IPS-18c (cell line): Measurements from ENCODE around the gene FILIP1.
A peak's percentile ranks its signal among the peaks of the same experiment; 100 is the strongest.

Source experiments
- H3K4me3 ChIP-seq: 2 replicates; pipeline ENCODE4 v1.7.0; 2013; ENCODE audit warnings: low read depth, mild to moderate bottlenecking, low read length, moderate library complexity; ENCODE audit not compliant: insufficient read depth
- H3K9me3 ChIP-seq: one replicate; pipeline ENCODE4 v1.6.1; 2013; ENCODE audit warnings: mild to moderate bottlenecking, low read length, moderate library complexity; ENCODE audit not compliant: control insufficient read depth, insufficient read depth

The FILIP1 gene

GRCh38 chr6:75348882-75349261 lies 144.7 kb downstream of the FILIP1 start:
- no peak overlapping the region for H3K4me3 ChIP-seq

GRCh38 chr6:75347898-75348610 lies 145.5 kb downstream of the FILIP1 start:
- H3K4me3 ChIP-seq = no peak overlapping the region

More at GRCh38 chr6:75348882-75349261, 144.7 kb downstream of the FILIP1 start:
- no peaks in the 10 kb centered on the region for H3K9me3 ChIP-seq

GRCh38 chr6:75345413-75345812 lies 148.2 kb downstream of the FILIP1 start:
- no peak overlapping the region for H3K4me3 ChIP-seq
- no peaks in the 10 kb centered on the region for H3K9me3 ChIP-seq

More at GRCh38 chr6:75347898-75348610, 145.5 kb downstream of the FILIP1 start:
- H3K9me3 ChIP-seq = no peaks in the 10 kb centered on the region

- no peak overlapping the region for H3K4me3 ChIP-seq
- no peaks in the 10 kb centered on the region for H3K9me3 ChIP-seq
Measured at GRCh38 chr6:75344455-75344854, 149.1 kb downstream of the FILIP1 start.

- no peak overlapping the region for H3K4me3 ChIP-seq
- no peaks in the 10 kb centered on the region for H3K9me3 ChIP-seq
Measured at GRCh38 chr6:75344021-75344420, 149.6 kb downstream of the FILIP1 start.

GRCh38 chr6:75337835-75338580 lies 155.6 kb downstream of the FILIP1 start:
- Histone ChIP-seq H3K4me3 (no peak overlapping the region), H3K9me3 (no peaks in the 10 kb centered on the region)

- Histone ChIP-seq H3K9me3 (no peaks in the 10 kb centered on the region), H3K4me3 (peak overlapping the region; percentile 32; the same call in 1 of the 2 replicates)
Measured at GRCh38 chr6:75334266-75335040, 159.1 kb downstream of the FILIP1 start.

- H3K4me3 ChIP-seq = peak overlapping the region; percentile 32; the same call in 1 of the 2 replicates
- H3K9me3 ChIP-seq = no peaks in the 10 kb centered on the region
Measured at GRCh38 chr6:75333676-75334200, 159.9 kb downstream of the FILIP1 start.

GRCh38 chr6:75331151-75331550 lies 162.4 kb downstream of the FILIP1 start:
- Histone ChIP-seq H3K4me3 (no peak overlapping the region), H3K9me3 (no peaks in the 10 kb centered on the region)

GRCh38 chr6:75329703-75330102 lies 163.9 kb downstream of the FILIP1 start:
- Histone ChIP-seq H3K4me3 (no peak overlapping the region), H3K9me3 (no peaks in the 10 kb centered on the region)

GRCh38 chr6:75327807-75328206 lies 165.8 kb downstream of the FILIP1 start:
- Histone ChIP-seq H3K4me3 (no peak overlapping the region), H3K9me3 (no peaks in the 10 kb centered on the region)

GRCh38 chr6:75326557-75327258 lies 166.9 kb downstream of the FILIP1 start:
- no peak overlapping the region for H3K4me3 ChIP-seq
- H3K9me3 ChIP-seq = no peaks in the 10 kb centered on the region

GRCh38 chr6:75318900-75319299 lies 174.7 kb downstream of the FILIP1 start:
- no peaks in the 10 kb centered on the region for H3K9me3 ChIP-seq
- H3K4me3 ChIP-seq = no peak overlapping the region

- no peaks in the 10 kb centered on the region for H3K9me3 ChIP-seq
- no peak overlapping the region for H3K4me3 ChIP-seq
Measured at GRCh38 chr6:75317503-75318206, 175.9 kb downstream of the FILIP1 start.

- Histone ChIP-seq H3K4me3 (no peak overlapping the region), H3K9me3 (no peaks in the 10 kb centered on the region)
Measured at GRCh38 chr6:75315978-75316377, 177.6 kb downstream of the FILIP1 start.

GRCh38 chr6:75308250-75308988 lies 185.2 kb downstream of the FILIP1 start:
- Histone ChIP-seq H3K4me3 (no peak overlapping the region), H3K9me3 (no peaks in the 10 kb centered on the region)
